ENCODE data around the gene ADCY6.

DNA sequence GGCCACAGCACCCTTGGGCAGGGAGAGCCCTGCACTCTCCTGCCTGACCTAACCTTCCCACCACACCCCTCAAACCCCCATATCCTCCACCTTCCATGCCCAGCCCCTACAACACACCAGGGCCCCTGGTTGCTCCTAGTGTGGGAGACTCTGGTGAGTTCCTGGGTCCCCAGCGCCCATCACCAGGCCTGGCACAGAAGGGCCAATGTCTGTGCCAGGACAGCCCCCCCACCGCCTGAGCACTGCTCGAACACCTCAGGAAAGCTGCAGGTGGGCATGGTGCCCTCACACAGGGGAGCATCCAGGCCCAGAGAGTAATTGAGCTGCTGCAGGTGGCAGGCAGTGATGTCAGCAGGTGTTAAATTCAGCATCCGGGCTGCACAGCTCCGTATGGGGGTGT is 15.2 kb downstream of the ADCY6 start:
- TF ChIP-seq, protein P1, sequence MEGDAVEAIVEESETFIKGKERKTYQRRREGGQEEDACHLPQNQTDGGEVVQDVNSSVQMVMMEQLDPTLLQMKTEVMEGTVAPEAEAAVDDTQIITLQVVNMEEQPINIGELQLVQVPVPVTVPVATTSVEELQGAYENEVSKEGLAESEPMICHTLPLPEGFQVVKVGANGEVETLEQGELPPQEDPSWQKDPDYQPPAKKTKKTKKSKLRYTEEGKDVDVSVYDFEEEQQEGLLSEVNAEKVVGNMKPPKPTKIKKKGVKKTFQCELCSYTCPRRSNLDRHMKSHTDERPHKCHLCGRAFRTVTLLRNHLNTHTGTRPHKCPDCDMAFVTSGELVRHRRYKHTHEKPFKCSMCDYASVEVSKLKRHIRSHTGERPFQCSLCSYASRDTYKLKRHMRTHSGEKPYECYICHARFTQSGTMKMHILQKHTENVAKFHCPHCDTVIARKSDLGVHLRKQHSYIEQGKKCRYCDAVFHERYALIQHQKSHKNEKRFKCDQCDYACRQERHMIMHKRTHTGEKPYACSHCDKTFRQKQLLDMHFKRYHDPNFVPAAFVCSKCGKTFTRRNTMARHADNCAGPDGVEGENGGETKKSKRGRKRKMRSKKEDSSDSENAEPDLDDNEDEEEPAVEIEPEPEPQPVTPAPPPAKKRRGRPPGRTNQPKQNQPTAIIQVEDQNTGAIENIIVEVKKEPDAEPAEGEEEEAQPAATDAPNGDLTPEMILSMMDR (IDR thresholded peaks at IDR 0.05): no peak
- no peak for TF ChIP-seq POLR2A (IDR thresholded peaks at IDR 0.05)

Data from adrenal gland (tissue), 5 donors.